Right hindlimb (tissue), 1 donor: ENCODE measurements around the gene SPDYE3.
"Not testable (repeated sequence)": the region's sequence is repeated elsewhere in the genome, so short reads cannot be mapped to it uniquely, and the experiment has no call there.

Experiments
- DNase-seq: peaks from one replicate; pipeline ENCODE4 v3.0.0-alpha.2; 2018

Gene SPDYE3

DNA sequence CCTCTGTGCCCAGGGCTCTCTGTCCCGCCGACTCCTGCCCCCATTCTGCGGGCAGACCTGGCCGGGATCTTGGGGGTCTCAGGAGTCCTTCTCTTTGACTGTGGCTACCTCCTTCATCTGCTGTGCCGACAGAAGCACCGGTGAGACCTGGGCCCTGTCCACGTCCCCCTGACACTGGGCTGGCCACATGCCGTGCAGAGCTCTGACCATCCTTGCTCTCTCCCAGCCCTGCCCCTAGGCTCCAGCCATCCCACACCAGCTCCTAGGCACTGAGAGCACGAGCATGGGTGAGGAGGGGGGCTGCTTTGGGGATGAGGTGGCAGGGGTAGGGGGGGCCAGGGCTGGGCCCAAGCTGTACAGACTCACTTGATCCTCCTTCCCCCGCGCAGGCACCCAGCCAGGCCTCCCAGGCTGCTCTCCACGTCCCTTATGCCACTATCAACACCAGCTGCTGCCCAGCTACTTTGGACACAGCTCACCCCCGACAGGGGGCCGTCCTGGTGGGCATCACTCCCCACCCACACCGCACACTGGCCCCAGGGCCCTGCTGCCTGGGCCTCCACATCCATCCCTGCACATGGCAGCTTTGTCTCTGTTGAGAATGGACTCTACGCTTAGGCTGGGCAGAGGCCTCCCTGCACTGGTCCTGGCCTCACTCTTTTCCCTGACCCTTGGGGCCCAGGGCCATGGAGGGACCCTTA lies 45.6 kb downstream of the SPDYE3 start:
- DNase-seq = no peak

DNA sequence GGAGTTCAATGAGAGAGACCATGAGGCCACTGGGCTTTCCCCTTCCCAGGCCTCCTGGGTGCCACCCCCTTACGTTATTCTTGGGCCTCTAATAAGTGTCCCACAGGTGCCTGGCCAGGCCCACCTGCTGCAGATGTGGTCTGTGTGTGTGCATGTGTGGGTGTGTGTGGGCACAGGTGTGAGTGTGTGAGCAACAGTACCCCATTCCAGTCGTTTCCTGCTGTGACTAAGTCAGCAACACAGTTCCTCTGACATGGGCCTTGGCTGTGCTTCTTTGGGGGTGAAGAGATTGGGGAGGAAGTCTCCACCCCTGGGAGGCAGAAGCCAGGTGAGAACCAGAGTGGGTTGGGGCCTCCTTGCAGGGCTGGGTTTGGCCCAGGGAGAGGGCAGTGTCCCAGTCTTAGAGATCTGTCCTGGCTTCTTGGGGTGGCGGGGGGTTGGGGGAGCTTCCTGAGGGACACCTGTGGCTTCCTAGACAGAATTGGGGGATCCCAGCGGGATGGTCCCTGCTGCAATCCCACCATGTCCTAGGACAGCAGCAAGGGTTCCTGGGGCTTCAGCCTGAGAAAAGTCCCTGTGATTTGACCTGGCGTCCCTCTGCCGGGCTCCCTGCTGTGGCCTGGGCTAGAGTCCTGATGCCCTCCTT lies 46.3 kb downstream of the SPDYE3 start:
- no peak for DNase-seq

DNA sequence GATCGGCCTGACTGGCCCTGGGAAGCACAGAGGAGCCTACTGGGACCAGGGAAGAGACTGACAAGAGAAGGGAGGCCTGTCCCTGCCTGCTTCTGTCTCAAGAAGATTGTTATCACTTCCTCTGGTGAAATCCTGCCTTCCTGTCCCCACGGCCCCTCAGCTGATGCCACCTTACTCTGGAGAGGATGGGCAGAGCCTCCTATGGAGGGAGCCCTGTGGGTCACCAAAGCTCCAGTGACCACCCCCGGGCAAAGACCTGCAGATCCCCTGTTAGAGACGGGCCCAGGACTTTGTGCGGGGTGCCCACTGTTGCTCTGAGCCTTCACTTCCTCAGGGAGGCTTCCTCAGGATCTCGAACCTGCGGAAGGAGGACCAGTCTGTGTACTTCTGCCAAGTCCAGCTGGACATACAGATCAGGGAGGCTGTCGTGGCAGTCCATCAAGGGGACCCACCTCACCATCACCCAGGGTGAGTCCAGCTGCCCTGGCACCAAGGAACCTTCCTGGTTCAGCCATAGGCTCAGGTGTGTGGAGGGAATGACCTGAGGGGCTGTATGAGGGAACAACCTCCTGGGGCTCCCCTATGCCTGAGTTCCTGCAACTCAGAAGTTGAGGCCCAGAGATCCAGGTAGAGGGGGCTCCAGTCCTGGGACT lies 49.0 kb downstream of the SPDYE3 start:
- no peak for DNase-seq

- no peak for DNase-seq
These were observed 49.6 kb downstream of the SPDYE3 start for GRCh38 chr7:100357131-100357561.

- DNase-seq = no peak
These were observed 50.7 kb downstream of the SPDYE3 start, which contains the start of gene PILRB for GRCh38 chr7:100358027-100358856. Gene PILRB (plus strand): TSS chr7:100358117. CDS start chr7:100358303, 186 bp downstream.

- DNase-seq = no peak
These were observed 51.3 kb downstream of the SPDYE3 start for GRCh38 chr7:100358857-100359212.

DNA sequence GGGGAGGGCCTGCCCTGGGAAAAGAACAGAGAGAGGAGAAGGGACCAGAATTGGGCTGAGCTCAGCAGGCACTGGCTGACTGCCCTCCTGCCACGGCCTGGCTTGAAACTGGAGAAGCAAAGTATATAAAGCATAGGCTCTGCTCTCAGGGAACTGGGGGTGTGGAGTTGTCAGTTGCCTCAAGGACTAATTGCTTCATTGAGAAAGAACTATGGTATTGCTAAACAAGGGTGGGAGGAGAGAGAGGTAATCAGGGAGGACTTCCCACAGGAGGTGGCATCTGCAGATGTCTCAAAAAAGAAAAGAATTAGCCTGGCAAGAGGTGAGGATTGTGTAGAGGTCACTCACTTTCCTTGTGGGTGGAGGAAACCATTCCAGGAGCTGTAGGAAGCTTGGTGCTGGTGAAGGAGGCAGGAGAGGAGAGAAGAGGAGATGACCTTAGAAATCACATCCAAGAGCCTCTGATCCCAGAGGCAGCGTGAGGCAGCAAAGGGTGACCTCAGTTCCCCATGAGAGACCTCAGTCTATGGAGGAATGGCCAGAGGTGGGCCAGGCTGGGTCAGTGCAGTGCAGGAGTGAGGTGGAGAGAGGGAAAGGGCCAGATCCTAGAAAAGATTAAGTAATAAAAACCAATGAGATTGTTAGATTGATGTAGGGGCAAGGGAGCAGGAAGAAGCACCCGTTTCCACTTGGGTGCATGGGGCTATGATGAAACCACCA lies 52.8 kb downstream of the SPDYE3 start:
- DNase-seq = no peak

DNA sequence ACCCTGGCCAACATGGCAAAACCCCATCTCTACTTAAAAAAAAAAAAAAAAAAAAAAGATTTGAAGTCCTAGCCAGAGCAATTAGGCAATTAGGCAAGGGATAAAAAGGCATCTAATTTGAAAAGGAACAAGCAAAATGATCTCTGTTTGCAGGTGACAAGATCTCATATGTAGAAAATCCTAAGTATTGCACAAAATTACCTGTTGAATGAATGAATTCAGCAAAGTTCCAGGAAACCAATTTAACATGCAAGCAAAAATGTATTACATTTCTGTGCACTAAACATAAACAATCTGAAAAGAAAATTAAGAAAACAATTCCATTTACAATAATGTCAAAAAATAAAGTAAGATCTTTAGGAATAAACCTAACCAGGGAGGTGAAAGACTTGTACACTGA lies 55.6 kb downstream of the SPDYE3 start:
- DNase-seq = no peak

DNA sequence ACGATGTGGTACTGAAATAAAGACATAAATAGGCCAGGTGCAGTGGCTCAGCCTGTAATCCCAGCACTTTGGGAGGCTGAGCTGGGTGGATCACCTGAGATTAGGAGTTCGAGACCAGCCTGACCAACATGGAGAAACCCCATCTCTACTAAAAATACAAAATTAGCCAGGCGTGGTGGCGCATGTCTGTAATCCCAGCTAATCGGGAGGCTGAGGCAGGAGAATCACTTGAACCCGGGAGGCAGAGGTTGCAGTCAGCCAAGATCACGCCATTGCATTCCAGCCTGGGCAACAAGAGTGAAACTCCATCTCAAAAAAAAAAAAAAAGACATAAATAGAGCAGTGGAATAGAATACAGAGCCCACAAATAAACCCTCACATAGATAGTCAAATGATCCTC lies 56.3 kb downstream of the SPDYE3 start:
- not testable (repeated sequence) for DNase-seq

DNA sequence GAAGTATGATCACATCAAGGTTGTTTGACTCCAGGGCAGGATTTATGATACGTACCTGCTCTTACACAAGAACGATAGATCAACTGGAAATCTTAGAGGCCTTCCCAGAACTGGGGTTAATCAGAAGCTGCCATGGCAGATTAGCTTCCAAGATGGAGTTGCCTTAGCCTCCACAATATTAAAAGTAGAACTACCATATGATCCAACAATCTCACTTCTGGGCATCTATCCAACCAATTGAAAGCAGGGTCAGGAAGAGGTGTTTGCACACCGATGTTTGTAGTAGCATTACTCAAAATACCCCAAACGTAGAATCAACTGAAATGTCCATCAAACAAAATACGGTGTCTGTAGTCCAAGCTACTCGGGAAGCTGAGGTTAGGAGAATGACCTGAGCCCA lies 57.0 kb downstream of the SPDYE3 start:
- DNase-seq = no peak

- DNase-seq = not testable (repeated sequence)
These were observed 58.5 kb downstream of the SPDYE3 start for GRCh38 chr7:100365998-100366367.

DNA sequence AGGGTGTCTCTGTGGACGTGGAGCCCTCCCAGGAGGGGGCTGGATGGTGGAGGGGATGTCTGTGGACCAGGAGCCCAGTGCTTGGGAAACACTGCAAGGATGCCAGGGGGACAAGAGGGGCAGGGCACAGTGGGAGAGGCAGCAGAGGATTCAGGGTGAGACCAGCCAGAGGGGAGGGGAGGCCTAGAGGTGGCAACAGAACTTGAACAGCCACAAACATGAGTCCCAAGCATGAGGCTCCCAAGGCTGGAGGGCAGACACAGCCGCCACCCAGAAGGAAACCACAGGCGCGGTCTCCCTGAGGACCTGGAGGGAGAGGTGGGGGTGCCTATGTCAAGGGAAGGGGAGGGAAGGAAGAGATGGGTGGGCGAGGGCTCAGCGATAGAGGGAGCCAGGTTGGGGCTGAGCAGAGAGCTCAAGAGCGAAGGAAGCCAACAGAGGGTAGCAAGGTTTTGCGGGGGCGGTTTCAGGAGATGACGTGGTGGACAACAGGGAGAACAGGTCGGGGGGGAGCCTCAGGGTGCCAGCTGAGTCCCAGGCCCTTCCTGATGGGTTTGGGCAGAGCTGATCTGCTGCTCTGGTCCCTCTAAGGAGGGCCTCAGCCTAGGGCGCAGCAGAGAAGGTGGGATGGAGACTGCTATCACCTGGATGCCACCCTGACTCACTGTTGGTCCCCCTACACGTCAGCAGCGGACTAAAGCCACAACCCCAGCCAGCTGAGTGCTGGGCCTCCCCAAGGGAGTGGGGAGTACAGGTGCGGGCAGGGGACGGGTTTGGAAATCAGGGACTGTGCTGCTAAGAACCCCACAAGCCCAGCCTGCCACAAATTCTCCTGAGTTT lies 59.1 kb downstream of the SPDYE3 start:
- no peak for DNase-seq

- no peak for DNase-seq
These were observed 59.7 kb downstream of the SPDYE3 start for GRCh38 chr7:100367251-100367620.

DNA sequence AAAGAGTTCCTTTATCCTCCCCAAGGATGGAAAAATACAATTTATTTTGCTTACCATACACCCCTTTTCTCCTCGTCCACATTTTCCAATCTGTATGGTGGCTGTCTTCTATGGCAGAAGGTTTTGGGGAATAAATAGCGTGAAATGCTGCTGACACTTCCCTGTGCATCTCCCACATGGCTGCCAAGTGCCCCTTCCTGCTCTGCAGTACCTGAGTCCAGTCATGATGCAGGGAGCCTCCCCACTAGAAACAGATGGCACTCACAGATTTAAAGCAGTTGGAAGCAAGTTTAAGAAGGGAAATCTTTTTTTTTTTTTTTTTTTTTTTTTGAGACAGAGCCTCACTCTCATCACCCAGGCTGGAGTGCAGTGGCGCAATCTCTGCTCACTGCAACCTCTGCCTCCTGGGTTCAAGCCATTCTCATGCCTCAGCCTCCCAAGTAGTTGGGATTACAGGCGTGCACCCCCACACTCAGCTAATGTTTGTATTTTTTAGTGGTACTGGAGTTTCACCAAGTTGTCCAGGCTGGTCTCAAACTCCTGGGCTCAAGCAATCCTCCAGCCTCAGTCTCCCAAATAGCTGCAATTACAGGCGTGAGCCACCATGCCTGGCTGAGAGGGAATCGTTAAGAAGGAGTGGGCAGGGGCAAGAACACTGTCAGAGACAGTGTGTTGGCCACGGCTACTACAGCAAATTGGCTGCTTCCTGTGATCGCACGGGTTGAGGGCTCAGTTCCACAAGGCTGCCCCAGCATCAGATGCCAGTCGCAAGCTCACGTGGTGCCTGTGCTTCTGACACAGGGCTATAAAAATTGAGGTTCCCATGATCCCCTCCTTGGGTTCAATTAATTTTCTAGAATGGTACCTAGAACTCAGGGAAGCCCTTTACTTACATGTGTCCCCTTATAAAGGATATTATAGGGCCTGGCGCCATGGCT lies 60.4 kb downstream of the SPDYE3 start:
- DNase-seq = no peak

- DNase-seq = no peak
These were observed 61.6 kb downstream of the SPDYE3 start for GRCh38 chr7:100369105-100369504.

- no peak for DNase-seq
These were observed 62.8 kb downstream of the SPDYE3 start for GRCh38 chr7:100370303-100370702.

- no peak for DNase-seq
These were observed 63.2 kb downstream of the SPDYE3 start for GRCh38 chr7:100370746-100371145.

- DNase-seq = no peak
These were observed 64.2 kb downstream of the SPDYE3 start for GRCh38 chr7:100371561-100372171.
